Measurements from ENCODE around the gene HSD3B7. TPM values are rescaled to one million over a fixed set of nuclear protein-coding genes. Genes with fewer than 3 reads are reported as not detected.
A peak's percentile ranks its signal among the peaks of the same experiment; 100 is the strongest.
"Not testable (repeated sequence)": the region's sequence is repeated elsewhere in the genome, so short reads cannot be mapped to it uniquely, and the experiment has no call there.

Gene HSD3B7
- total RNA-seq, 1 experiment from 2014 or later, result 5.4 TPM

DNA sequence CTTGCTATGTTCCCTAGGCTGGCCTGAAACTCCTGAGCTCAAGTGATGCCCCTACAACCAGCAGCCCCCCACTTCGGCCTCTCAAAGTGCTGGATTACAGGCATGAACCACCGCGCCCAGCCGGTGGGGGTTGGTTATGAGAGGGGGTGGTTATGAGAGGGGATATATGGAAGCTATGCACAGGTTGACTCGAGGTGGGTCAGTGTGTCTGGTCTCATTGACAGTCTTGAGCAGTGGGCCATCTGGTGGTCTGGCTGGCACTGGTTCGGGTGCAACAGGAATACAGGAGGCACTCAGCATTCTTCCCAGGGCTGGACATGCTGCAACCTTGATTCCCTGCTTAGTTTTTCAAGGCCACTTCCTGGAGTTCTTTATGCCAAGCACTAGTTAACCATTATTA lies 31.0 kb downstream of the HSD3B7 start:
- H3K4me1 ChIP-seq (ENCODE audit: control insufficient read depth, insufficient read depth, low read length), result no peaks in the 10 kb centered on the region
- TF ChIP-seq, protein P1, sequence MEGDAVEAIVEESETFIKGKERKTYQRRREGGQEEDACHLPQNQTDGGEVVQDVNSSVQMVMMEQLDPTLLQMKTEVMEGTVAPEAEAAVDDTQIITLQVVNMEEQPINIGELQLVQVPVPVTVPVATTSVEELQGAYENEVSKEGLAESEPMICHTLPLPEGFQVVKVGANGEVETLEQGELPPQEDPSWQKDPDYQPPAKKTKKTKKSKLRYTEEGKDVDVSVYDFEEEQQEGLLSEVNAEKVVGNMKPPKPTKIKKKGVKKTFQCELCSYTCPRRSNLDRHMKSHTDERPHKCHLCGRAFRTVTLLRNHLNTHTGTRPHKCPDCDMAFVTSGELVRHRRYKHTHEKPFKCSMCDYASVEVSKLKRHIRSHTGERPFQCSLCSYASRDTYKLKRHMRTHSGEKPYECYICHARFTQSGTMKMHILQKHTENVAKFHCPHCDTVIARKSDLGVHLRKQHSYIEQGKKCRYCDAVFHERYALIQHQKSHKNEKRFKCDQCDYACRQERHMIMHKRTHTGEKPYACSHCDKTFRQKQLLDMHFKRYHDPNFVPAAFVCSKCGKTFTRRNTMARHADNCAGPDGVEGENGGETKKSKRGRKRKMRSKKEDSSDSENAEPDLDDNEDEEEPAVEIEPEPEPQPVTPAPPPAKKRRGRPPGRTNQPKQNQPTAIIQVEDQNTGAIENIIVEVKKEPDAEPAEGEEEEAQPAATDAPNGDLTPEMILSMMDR (IDR thresholded peaks at IDR 0.05), result no peak
- TF ChIP-seq, protein P2, sequence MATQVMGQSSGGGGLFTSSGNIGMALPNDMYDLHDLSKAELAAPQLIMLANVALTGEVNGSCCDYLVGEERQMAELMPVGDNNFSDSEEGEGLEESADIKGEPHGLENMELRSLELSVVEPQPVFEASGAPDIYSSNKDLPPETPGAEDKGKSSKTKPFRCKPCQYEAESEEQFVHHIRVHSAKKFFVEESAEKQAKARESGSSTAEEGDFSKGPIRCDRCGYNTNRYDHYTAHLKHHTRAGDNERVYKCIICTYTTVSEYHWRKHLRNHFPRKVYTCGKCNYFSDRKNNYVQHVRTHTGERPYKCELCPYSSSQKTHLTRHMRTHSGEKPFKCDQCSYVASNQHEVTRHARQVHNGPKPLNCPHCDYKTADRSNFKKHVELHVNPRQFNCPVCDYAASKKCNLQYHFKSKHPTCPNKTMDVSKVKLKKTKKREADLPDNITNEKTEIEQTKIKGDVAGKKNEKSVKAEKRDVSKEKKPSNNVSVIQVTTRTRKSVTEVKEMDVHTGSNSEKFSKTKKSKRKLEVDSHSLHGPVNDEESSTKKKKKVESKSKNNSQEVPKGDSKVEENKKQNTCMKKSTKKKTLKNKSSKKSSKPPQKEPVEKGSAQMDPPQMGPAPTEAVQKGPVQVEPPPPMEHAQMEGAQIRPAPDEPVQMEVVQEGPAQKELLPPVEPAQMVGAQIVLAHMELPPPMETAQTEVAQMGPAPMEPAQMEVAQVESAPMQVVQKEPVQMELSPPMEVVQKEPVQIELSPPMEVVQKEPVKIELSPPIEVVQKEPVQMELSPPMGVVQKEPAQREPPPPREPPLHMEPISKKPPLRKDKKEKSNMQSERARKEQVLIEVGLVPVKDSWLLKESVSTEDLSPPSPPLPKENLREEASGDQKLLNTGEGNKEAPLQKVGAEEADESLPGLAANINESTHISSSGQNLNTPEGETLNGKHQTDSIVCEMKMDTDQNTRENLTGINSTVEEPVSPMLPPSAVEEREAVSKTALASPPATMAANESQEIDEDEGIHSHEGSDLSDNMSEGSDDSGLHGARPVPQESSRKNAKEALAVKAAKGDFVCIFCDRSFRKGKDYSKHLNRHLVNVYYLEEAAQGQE (IDR thresholded peaks at IDR 0.05; ENCODE audit: insufficient read depth in 1 of 2, low read depth in 2 of 2, low read length in 1 of 2), result no peak
- TF ChIP-seq POLR2AphosphoS5 (IDR thresholded peaks at IDR 0.05; ENCODE audit: low read depth, low read length), result no peak
- no peak for TF ChIP-seq SIN3A (IDR thresholded peaks at IDR 0.05; ENCODE audit: borderline replicate concordance, insufficient read depth, low read depth, low read length)
- TF ChIP-seq TCF7L2 (IDR thresholded peaks at IDR 0.05; ENCODE audit: low read depth, low read length), result no peak
- no peaks in the 10 kb centered on the region for H3K36me3 ChIP-seq (ENCODE audit: control insufficient read depth, insufficient read depth, low read length)
- CTCF ChIA-PET, result interaction anchor here (0.7 kb wide), 1 partner anchor 34 kb away, joined by 12 read pairs; no protein-coding TSS in a partner anchor
- H3K9me3 ChIP-seq (ENCODE audit: control insufficient read depth, insufficient read depth, low read depth, low read length), result no peaks in the 10 kb centered on the region
- in situ Hi-C loops (cut with HindIII; ENCODE audit: low pct_unique_long_range_greater_than_20kb, low sequenced_read_pairs), result no loop called here
- POLR2A ChIA-PET, result no interaction called here
- DNase-seq (ENCODE audit: low read depth, low spot score) (no peak), ATAC-seq (peak; percentile 57; the same call in 1 of the 2 replicates)
- BruUV-seq (replicated peaks), result no TSS peak
- intact Hi-C loops (cut with micrococcal nuclease; ENCODE audit: unreplicated experiment), result no loop called here
- no peaks in the 10 kb centered on the region for H3K27me3 ChIP-seq (ENCODE audit: control insufficient read depth, insufficient read depth, low read length)
- H3K4me3 ChIP-seq (ENCODE audit: low read depth in 2 of 2, low read length in 2 of 2), result no peak overlapping the region
- H3K27ac ChIP-seq (ENCODE audit: low read length), result no peak overlapping the region

DNA sequence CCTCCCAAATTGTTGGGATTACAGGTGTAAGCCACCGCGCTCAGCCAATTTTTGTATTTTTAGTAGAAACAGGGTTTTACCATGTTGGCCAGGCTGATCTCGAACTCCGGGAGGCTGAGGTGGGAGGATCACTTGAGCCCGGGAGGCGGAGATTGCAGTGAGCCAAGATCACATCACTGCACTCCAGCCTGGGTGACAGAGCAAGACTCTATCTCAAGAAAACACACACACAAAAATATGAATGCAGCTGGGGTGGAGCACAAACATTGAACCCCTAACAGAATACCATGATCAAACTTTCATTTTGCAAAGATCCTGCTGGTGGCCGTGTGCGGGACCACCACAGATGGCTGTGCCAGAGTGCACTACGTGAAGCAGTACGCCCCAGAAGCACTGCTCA lies 32.7 kb downstream of the HSD3B7 start:
- H3K9me3 ChIP-seq (ENCODE audit: control insufficient read depth, insufficient read depth, low read depth, low read length); H3K4me3 ChIP-seq (ENCODE audit: low read depth in 2 of 2, low read length in 2 of 2); ATAC-seq; intact Hi-C loops (cut with micrococcal nuclease; ENCODE audit: unreplicated experiment); H3K36me3 ChIP-seq (ENCODE audit: control insufficient read depth, insufficient read depth, low read length); H3K27me3 ChIP-seq (ENCODE audit: control insufficient read depth, insufficient read depth, low read length); H3K4me1 ChIP-seq (ENCODE audit: control insufficient read depth, insufficient read depth, low read length); in situ Hi-C loops (cut with HindIII; ENCODE audit: low pct_unique_long_range_greater_than_20kb, low sequenced_read_pairs); POLR2A ChIA-PET; CTCF ChIA-PET; H3K27ac ChIP-seq (ENCODE audit: low read length); BruUV-seq (replicated peaks); DNase-seq (ENCODE audit: low read depth, low spot score): not testable (repeated sequence)

DNA sequence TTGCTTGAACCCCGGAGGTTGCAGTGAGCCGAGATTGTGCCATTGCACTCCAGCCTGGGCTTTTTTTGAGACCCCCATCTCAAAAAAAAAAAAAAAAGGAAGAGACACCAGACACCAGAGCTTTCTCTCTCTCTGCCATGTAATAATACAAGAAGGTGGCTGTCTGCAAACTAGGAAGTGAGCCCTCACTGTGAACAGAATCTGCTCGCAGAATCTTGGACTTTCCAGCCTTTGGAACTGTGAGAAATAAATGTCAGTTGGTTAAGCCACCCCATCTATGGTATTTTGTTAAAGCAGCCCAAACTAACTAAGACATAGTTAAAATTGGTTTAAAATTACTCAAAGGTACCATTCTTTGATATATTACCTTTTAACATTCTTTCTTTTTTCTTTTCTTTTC lies 35.5 kb downstream of the HSD3B7 start:
- ChIA-PET CTCF (no interaction called here), POLR2A (no interaction called here)
- Histone ChIP-seq H3K4me3 (ENCODE audit: low read depth in 2 of 2, low read length in 2 of 2) (no peak overlapping the region), H3K27me3 (ENCODE audit: control insufficient read depth, insufficient read depth, low read length) (no peaks in the 10 kb centered on the region), H3K27ac (ENCODE audit: low read length) (no peak overlapping the region), H3K9me3 (ENCODE audit: control insufficient read depth, insufficient read depth, low read depth, low read length) (no peaks in the 10 kb centered on the region), H3K36me3 (ENCODE audit: control insufficient read depth, insufficient read depth, low read length) (no peaks in the 10 kb centered on the region), H3K4me1 (ENCODE audit: control insufficient read depth, insufficient read depth, low read length) (no peaks in the 10 kb centered on the region)
- no peak for DNase-seq (ENCODE audit: low read depth, low spot score)
- in situ Hi-C loops (cut with HindIII; ENCODE audit: low pct_unique_long_range_greater_than_20kb, low sequenced_read_pairs), result no loop called here
- BruUV-seq (replicated peaks), result no TSS peak
- intact Hi-C loops (cut with micrococcal nuclease; ENCODE audit: unreplicated experiment), result no loop called here
- TF ChIP-seq TCF7L2 (IDR thresholded peaks at IDR 0.05; ENCODE audit: low read depth, low read length) (no peak), SIN3A (IDR thresholded peaks at IDR 0.05; ENCODE audit: borderline replicate concordance, insufficient read depth, low read depth, low read length) (no peak), POLR2AphosphoS5 (IDR thresholded peaks at IDR 0.05; ENCODE audit: low read depth, low read length) (no peak)
- TF ChIP-seq, protein P2 (IDR thresholded peaks at IDR 0.05; ENCODE audit: insufficient read depth in 1 of 2, low read depth in 2 of 2, low read length in 1 of 2), result no peak
- TF ChIP-seq, protein P1 (IDR thresholded peaks at IDR 0.05), result no peak
- ATAC-seq, result no peak
